Endothelial cell of umbilical vein (primary cell): ENCODE data around the gene FAHD1. TPM values are rescaled to one million over a fixed set of nuclear protein-coding genes. Genes with fewer than 3 reads are reported as not detected.

Experiments used
- BruUV-seq: library from RNA; stranded (reverse); fragments of 400-500 nt; replicated peaks from 2 replicates; lab custom pipeline; 2021; lab: Mats Ljungman, UMichigan
- CTCF ChIA-PET: fragments of 300-600, 350-600 bp; sonication (Branson Sonifier 250); formaldehyde crosslinking; loops from one replicate; lab custom pipeline; 2021; ENCODE audit warnings: antibody characterized with exemption, inconsistent platforms; lab: Charles Lee
- POLR2A ChIA-PET: fragments of 300-600, 350-600 bp; sonication (Branson Sonifier 250); formaldehyde crosslinking; loops from one replicate; lab custom pipeline; 2021; ENCODE audit warnings: antibody characterized with exemption, inconsistent platforms; lab: Charles Lee
- DNase-seq: peaks from one replicate; pipeline ENCODE4 v3.0.0-alpha.2; 2011; ENCODE audit warnings: low read depth, low spot score
- FAIRE-seq: peaks from 2 replicates; lab custom pipeline; 2011; peaks lifted over from hg19 to GRCh38; lab: Jason Lieb, UNC
- H2AFZ ChIP-seq: 2 replicates; pipeline ENCODE4 v1.6.0; 2012; ENCODE audit warnings: low read depth, low read length, control low read depth, inconsistent platforms
- H3K27ac ChIP-seq: 2 replicates; pipeline ENCODE4 v1.5.1; 2011; ENCODE audit warnings: low read depth, mild to moderate bottlenecking, control low read depth, low read length, moderate library complexity; ENCODE audit not compliant: insufficient read depth
- H3K27me3 ChIP-seq, 2 experiments: 2 replicates each; pipeline versions ENCODE4 v1.6.0 to v1.6.1; 2011; ENCODE audit warnings: low read length in 2 of 2, mixed read lengths in 1 of 2; ENCODE audit not compliant: control insufficient read depth in 2 of 2, insufficient read depth in 2 of 2
- H3K36me3 ChIP-seq, 2 experiments: 2 replicates in 1 of 2; 3 replicates in 1 of 2; pipeline ENCODE4 v1.5.1; 2011; ENCODE audit warnings: low read length in 2 of 2, mild to moderate bottlenecking in 1 of 2, moderate library complexity in 1 of 2; ENCODE audit not compliant: control insufficient read depth in 2 of 2, insufficient read depth in 2 of 2; ENCODE audit errors: extremely low read depth in 1 of 2
- H3K4me1 ChIP-seq: 3 replicates; pipeline ENCODE4 v1.5.1; 2011; ENCODE audit warnings: mild to moderate bottlenecking, low read length; ENCODE audit not compliant: control insufficient read depth, insufficient read depth; ENCODE audit errors: extremely low read depth
- H3K4me2 ChIP-seq: 2 replicates; pipeline ENCODE4 v1.6.1; 2011; ENCODE audit warnings: low read length, control low read depth, mixed read lengths; ENCODE audit not compliant: insufficient read depth
- H3K4me3 ChIP-seq, 3 experiments: fragments of 200-600 bp in 1 of 3; sonication (generic), shearing (Covaris generic) in 1 of 3; replicated peaks in 1 of 3; 2 replicates each; pipeline ENCODE4 v1.5.1; 2011 to 2016; ENCODE audit warnings: control low read depth in 3 of 3, low read length in 3 of 3, mild to moderate bottlenecking in 2 of 3, inconsistent platforms in 1 of 3, low read depth in 1 of 3, moderate library complexity in 1 of 3; ENCODE audit not compliant: insufficient read depth in 1 of 3
- H3K79me2 ChIP-seq: 2 replicates; pipeline ENCODE4 v1.6.0; 2012; ENCODE audit warnings: low read length, inconsistent platforms; ENCODE audit not compliant: control insufficient read depth, insufficient read depth
- H3K9ac ChIP-seq: replicated peaks from 2 replicates; pipeline ENCODE3; 2011; ENCODE audit warnings: low read length, control low read depth; ENCODE audit not compliant: insufficient read depth; ENCODE audit errors: extremely low read depth
- H3K9me1 ChIP-seq: replicated peaks from 3 replicates; pipeline ENCODE4 v1.6.0; 2011; ENCODE audit warnings: mild to moderate bottlenecking, low read length; ENCODE audit not compliant: control insufficient read depth, insufficient read depth; ENCODE audit errors: extremely low read depth
- H3K9me3 ChIP-seq: replicated peaks from 2 replicates; pipeline ENCODE4 v1.5.1; 2012; ENCODE audit warnings: low read length, inconsistent platforms; ENCODE audit not compliant: control insufficient read depth, insufficient read depth
- H4K20me1 ChIP-seq: replicated peaks from 2 replicates; pipeline ENCODE3; 2011; ENCODE audit warnings: mild to moderate bottlenecking, low read length; ENCODE audit not compliant: control insufficient read depth, insufficient read depth; ENCODE audit errors: extremely low read depth
- FOS ChIP-seq: IDR thresholded peaks from 2 replicates; pipeline ENCODE4 v1.6.1; 2011; ENCODE audit warnings: mild to moderate bottlenecking, low read length, moderate library complexity, borderline replicate concordance; ENCODE audit not compliant: insufficient read depth
- GATA2 ChIP-seq: IDR thresholded peaks from 2 replicates; pipeline ENCODE4 v1.7.0; 2011; ENCODE audit warnings: low read depth, mild to moderate bottlenecking, moderate library complexity, mixed read lengths, low read length; ENCODE audit not compliant: insufficient read length, insufficient read depth
- JUN ChIP-seq: IDR thresholded peaks from 2 replicates; pipeline ENCODE4 v1.6.1; 2011; ENCODE audit warnings: borderline replicate concordance, low read depth; ENCODE audit not compliant: insufficient read length, insufficient read depth
- POLR2A ChIP-seq: IDR thresholded peaks from 2 replicates; pipeline ENCODE4 v1.6.1; 2012; ENCODE audit warnings: low read depth, mild to moderate bottlenecking, control low read depth, low read length
- POLR2AphosphoS5 ChIP-seq: IDR thresholded peaks from 2 replicates; pipeline ENCODE4 v1.6.1; 2012; ENCODE audit warnings: low read depth, mild to moderate bottlenecking, control low read depth, low read length, moderate library complexity; ENCODE audit not compliant: insufficient read depth
- dilution Hi-C: fragments of 300-500 bp; cut with MboI; formaldehyde crosslinking; loops from one replicate; pipeline ENCODE4 v1.15.0; 2019; ENCODE audit warnings: low sequenced_read_pairs; ENCODE audit not compliant: extremely low pct_ligation_motif_present
- intact Hi-C: fragments of 100-400 bp; cut with micrococcal nuclease; formaldehyde crosslinking; loops from one replicate; pipeline ENCODE4 v1.10.0; 2022
- polyA plus RNA-seq, 4 experiments: library from polyadenylated mRNA; depleted of rRNA in 3 of 4; stranded (reverse) in 3 of 4; unstranded in 1 of 4; fragments of >200 nt; gene quantifications; 2 replicates each; pipeline versions ENCODE4 v1.2.1 to v1.2.3, GENCODE V29; 2011 to 2012; ENCODE audit warnings: missing spikeins in 1 of 4
- total RNA-seq: library from RNA; stranded (reverse); gene quantifications from 2 replicates; pipeline ENCODE4 v1.2.3, GENCODE V29; 2021

FAHD1 gene
- total and polyA plus RNA-seq, 2 donors (not counting 3 experiments of a cell fraction or from before 2014, with no cell fraction given): 44.8 to 69.2 TPM

- peaks cover 0 to 2% of the 10 kb centered on the region in 2 experiments for H3K36me3 ChIP-seq
- no peak overlapping the region for H3K27ac ChIP-seq
- no TSS peak for BruUV-seq
- DNase-seq (no peak), FAIRE-seq (no peak)
- no peak overlapping the region for H3K9ac ChIP-seq
- TF ChIP-seq POLR2A (no peak), GATA2 (no peak), POLR2AphosphoS5 (no peak)
- no peaks in the 10 kb centered on the region for H3K27me3 ChIP-seq
- H3K79me2 ChIP-seq: no peaks in the 10 kb centered on the region
- ChIA-PET POLR2A (no interaction called here), CTCF (interaction anchor here (1.5 kb wide), 1 partner anchor 12 kb away, joined by 3 read pairs; no protein-coding TSS in a partner anchor)
- no peaks in the 10 kb centered on the region for H3K9me1 ChIP-seq
- H3K4me1 ChIP-seq: no peaks in the 10 kb centered on the region
- H2AFZ ChIP-seq: no peak overlapping the region
- no peak overlapping the region for H3K4me3 ChIP-seq
- H3K9me3 ChIP-seq: no peaks in the 10 kb centered on the region
- H3K4me2 ChIP-seq: no peak overlapping the region
- dilution Hi-C loops (no loop called here), intact Hi-C loops (no loop called here)
- no peaks in the 10 kb centered on the region for H4K20me1 ChIP-seq
These were observed 26.3 kb upstream of the FAHD1 start for GRCh38 chr16:1800701-1801100.

GRCh38 chr16:1807626-1808025, 19.4 kb upstream of the FAHD1 start:
- no peaks in the 10 kb centered on the region for H3K27me3 ChIP-seq
- dilution Hi-C loops (no loop called here), intact Hi-C loops (no loop called here)
- no TSS peak for BruUV-seq
- peaks cover 0 to 24% of the 10 kb centered on the region in 2 experiments for H3K36me3 ChIP-seq
- CTCF ChIA-PET: no interaction called here
- H4K20me1 ChIP-seq: no peaks in the 10 kb centered on the region
- POLR2A ChIA-PET: no interaction called here
- TF ChIP-seq JUN (no peak), FOS (no peak)
- no peak overlapping the region for H3K4me2 ChIP-seq
- H3K4me3 ChIP-seq: no peak overlapping the region
- no peak overlapping the region for H3K9ac ChIP-seq
- no peaks in the 10 kb centered on the region for H3K9me1 ChIP-seq
- no peaks in the 10 kb centered on the region for H3K79me2 ChIP-seq
- H3K9me3 ChIP-seq: no peaks in the 10 kb centered on the region
- DNase-seq (no peak), FAIRE-seq (no peak)
- no peak overlapping the region for H3K27ac ChIP-seq
- no peaks in the 10 kb centered on the region for H3K4me1 ChIP-seq
- H2AFZ ChIP-seq: no peak overlapping the region
